Testis (tissue), 2 donors: ENCODE results near the gene MFSD12.

Experiments used
- POLR2A ChIP-seq: fragments of 450-650 bp; IDR thresholded peaks from one replicate; pipeline ENCODE4 v1.6.1; 2017; ENCODE audit warnings: antibody characterized with exemption, mild to moderate bottlenecking, moderate library complexity
- TF ChIP-seq, protein P1 (sequence below), 3 experiments: fragments of 450-650 bp in 2 of 3; fragments of 200-600 bp in 1 of 3; sonication (generic) in 1 of 3; IDR thresholded peaks; one replicate each; pipeline ENCODE4 v1.5.1; 2016 to 2019; ENCODE audit warnings: antibody characterized with exemption in 3 of 3, mild to moderate bottlenecking in 2 of 3, moderate library complexity in 1 of 3

DNA sequence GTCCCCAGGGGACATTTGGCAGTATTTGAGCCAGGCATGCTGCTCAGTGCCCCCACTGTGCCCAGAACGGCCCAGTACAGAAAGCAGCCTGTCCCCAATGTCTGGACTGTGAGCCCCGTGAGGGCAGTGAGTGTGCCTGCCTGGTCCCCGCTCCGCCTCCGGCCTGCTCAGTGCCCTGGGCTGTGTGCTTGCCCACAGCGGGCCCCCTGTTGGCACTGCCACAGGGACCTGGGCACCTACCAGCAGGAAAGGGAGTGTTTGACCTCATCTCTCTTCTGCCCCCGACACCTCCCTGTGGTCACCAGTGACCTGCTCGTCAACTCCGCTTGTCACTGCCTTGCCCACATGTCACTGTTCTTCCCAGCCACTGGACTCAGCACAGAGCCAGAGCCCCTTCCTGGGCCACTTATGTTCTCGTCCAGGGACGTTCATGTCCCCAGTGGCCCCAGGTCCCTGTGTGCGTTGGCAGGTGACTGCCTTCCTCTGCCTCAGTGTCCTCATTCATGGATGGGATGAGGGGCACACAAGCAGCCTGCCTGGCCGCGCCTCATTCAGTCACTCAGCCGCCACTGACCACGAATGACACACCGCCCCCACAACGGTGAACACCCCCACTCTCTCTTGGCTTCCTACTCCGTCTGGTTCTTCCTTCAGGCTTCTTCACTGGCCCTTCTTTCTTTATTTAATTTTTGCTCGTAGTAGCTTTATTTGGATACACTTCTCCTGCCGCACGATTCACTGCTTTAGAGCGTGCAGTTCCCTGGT lies 48.4 kb downstream of the MFSD12 start:
- TF ChIP-seq, protein P1, sequence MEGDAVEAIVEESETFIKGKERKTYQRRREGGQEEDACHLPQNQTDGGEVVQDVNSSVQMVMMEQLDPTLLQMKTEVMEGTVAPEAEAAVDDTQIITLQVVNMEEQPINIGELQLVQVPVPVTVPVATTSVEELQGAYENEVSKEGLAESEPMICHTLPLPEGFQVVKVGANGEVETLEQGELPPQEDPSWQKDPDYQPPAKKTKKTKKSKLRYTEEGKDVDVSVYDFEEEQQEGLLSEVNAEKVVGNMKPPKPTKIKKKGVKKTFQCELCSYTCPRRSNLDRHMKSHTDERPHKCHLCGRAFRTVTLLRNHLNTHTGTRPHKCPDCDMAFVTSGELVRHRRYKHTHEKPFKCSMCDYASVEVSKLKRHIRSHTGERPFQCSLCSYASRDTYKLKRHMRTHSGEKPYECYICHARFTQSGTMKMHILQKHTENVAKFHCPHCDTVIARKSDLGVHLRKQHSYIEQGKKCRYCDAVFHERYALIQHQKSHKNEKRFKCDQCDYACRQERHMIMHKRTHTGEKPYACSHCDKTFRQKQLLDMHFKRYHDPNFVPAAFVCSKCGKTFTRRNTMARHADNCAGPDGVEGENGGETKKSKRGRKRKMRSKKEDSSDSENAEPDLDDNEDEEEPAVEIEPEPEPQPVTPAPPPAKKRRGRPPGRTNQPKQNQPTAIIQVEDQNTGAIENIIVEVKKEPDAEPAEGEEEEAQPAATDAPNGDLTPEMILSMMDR (IDR thresholded peaks at IDR 0.05), result no peak
- TF ChIP-seq POLR2A, result no peak
